Airway epithelial cell (primary cell): ENCODE results near the gene POLR1A. TPM values are rescaled to one million over a fixed set of nuclear protein-coding genes. Genes with fewer than 3 reads are reported as not detected.

Experiments
- total RNA-seq: library from RNA; depleted of rRNA; stranded (reverse); fragments of >200 nt; gene quantifications from 2 replicates; pipeline ENCODE4 v1.2.3, GENCODE V29; 2015

The POLR1A gene
- 18.8 and 22.1 TPM in 2 replicates for total RNA-seq

GRCh38 chr2:86105252-86105968, at the start of gene POLR1A:
POLR1A (minus strand) TSS chr2:86105886; CDS start chr2:86105776, 110 bp downstream.

DNA sequence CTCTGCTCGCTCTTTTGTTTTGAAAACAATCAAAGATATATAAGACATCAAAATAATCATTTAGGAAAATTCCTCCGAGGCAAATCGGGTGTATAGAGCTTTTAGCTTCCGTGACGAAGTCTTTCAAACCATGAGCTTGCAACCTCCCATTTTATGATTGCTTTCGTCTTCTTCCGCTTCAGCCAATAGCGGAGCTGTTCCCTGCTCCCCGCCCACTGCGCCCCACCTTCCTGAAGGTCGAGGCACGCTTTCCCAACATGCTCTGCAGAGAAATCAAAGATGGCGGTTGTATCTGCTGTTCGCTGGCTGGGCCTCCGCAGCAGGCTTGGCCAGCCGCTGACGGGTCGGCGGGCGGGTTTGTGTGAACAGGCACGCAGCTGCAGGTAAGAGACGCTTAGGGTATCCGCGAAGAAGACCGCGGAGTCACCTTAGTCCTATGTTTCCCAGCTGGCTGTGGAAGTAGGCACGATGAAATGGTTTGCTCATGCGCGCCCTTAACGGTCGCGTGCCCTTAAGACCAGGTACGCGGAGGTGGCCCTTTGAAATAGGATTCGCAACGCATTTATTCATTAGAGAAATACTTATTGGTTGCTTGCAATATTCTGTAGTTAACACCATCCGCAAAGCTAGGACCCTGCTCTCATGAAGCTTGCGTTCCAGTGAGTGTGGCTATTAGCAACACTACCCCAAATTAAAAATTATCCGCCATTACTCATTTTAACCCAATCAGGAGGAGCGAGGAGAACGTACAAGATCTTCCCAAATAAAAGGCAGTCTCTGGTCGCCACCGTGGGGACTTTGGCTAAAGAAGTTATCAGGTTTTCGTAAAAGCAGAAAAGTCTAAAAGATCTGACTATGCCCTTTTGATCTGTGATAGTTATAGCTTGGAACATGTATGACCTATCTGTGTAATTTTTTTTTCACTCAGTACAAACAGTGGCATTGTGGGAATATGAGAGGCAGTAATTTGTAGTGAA, 571 bp upstream of the POLR1A start, which contains the start of gene PTCD3:
Gene PTCD3, plus strand, starts transcription at position 267 of the 977 bp plus-strand sequence. Its CDS starts 13 bp downstream, at position 280.

Other genes with a start within 250 kb of the POLR1A start
- 11.5 and 14.3 TPM in 2 replicates for gene ST3GAL5, start 216.9 kb downstream of the POLR1A start, total RNA-seq
- 47.6 and 48.2 TPM in 2 replicates for gene PTCD3, start 349 bp upstream of the POLR1A start, total RNA-seq
- gene IMMT, start 89.6 kb upstream of the POLR1A start, total RNA-seq, result 61.7 and 89.9 TPM in 2 replicates
- 38.8 and 43.3 TPM in 2 replicates for gene MRPL35, start 93.6 kb upstream of the POLR1A start, total RNA-seq
- 0.14 TPM in 1 of 2 replicates, not detected in the other for gene REEP1, start 231.7 kb upstream of the POLR1A start, total RNA-seq